Smooth muscle cell (in vitro differentiated cells): ENCODE measurements around the gene UNC5C. TPM values are rescaled to one million over a fixed set of nuclear protein-coding genes. Genes with fewer than 3 reads are reported as not detected.

Source experiments
- DNase-seq: peaks from one replicate; lab custom pipeline; 2025; ENCODE audit not compliant: unreplicated experiment; lab: John Stamatoyannopoulos, UW
- H2AFZ ChIP-seq: fragments of 200-600 bp; sonication (generic); 2 replicates; pipeline ENCODE4 v1.6.0; 2016; ENCODE audit warnings: antibody characterized with exemption, low read depth, mild to moderate bottlenecking
- H3F3A ChIP-seq: fragments of 200-600 bp; sonication (generic); 2 replicates; pipeline ENCODE4 v1.6.0; 2017; ENCODE audit warnings: antibody characterized with exemption, low read depth
- H3K27ac ChIP-seq: fragments of 200-600 bp; sonication (generic); 2 replicates; pipeline ENCODE4 v1.5.1; 2016; ENCODE audit warnings: low read depth, mild to moderate bottlenecking
- H3K27me3 ChIP-seq: fragments of 200-600 bp; sonication (generic); 2 replicates; pipeline ENCODE4 v1.6.1; 2016; ENCODE audit warnings: low read depth, mild to moderate bottlenecking
- H3K36me3 ChIP-seq: fragments of 200-600 bp; sonication (generic); 2 replicates; pipeline ENCODE4 v1.5.1; 2016; ENCODE audit warnings: low read depth
- H3K4me1 ChIP-seq: fragments of 200-600 bp; sonication (generic); 2 replicates; pipeline ENCODE4 v1.5.1; 2016; ENCODE audit warnings: low read depth
- H3K4me2 ChIP-seq: fragments of 200-600 bp; sonication (generic); 2 replicates; pipeline ENCODE4 v1.6.0; 2016; ENCODE audit warnings: mild to moderate bottlenecking
- H3K4me3 ChIP-seq: fragments of 200-600 bp; sonication (generic); 2 replicates; pipeline ENCODE4 v1.5.1; 2016; ENCODE audit warnings: mild to moderate bottlenecking
- H3K79me2 ChIP-seq: fragments of 200-600 bp; sonication (generic); 2 replicates; pipeline ENCODE4 v1.6.0; 2016; ENCODE audit warnings: low read depth, mild to moderate bottlenecking
- H3K9ac ChIP-seq: fragments of 200-600 bp; sonication (generic); 2 replicates; pipeline ENCODE4 v1.6.0; 2016; ENCODE audit warnings: low read depth
- H3K9me3 ChIP-seq: fragments of 200-600 bp; sonication (generic); replicated peaks from 2 replicates; pipeline ENCODE4 v1.5.1; 2016; ENCODE audit warnings: low read depth
- H4K20me1 ChIP-seq: fragments of 200-600 bp; sonication (generic); 2 replicates; pipeline ENCODE4 v1.6.0; 2016; ENCODE audit warnings: low read depth
- CTCF ChIP-seq: fragments of 200-600 bp; sonication (generic); IDR thresholded peaks from 2 replicates; pipeline ENCODE4 v1.5.1; 2017; ENCODE audit warnings: borderline replicate concordance, mild to moderate bottlenecking, antibody characterized with exemption; ENCODE audit not compliant: insufficient read depth, poor library complexity, severe bottlenecking
- WGBS: methylation state at CpG from one replicate; pipeline ENCODE4 v1.1.7; 2016; ENCODE audit warnings: low lambda C conversion rate; 5-methylcytosine and 5-hydroxymethylcytosine counted together
- polyA plus RNA-seq: library from polyadenylated mRNA; unstranded; fragments of >200 nt; fragmentation: Nextera tagmentation; extraction: Ambion mirVana; gene quantifications from 2 replicates; pipeline ENCODE4 v1.2.1, GENCODE V29; 2016
- total RNA-seq: library from RNA; depleted of rRNA; stranded (reverse); fragments of >200 nt; gene quantifications from 2 replicates; pipeline ENCODE4 v1.2.3, GENCODE V29; 2014

Gene UNC5C
- total and polyA plus RNA-seq, 2 experiments from 2014 or later: 2.0 to 15.6 TPM

GRCh38 chr4:95181996-95182306, 366.8 kb downstream of the UNC5C start:
- H3F3A ChIP-seq: no peaks in the 10 kb centered on the region
- no peaks in the 10 kb centered on the region for H4K20me1 ChIP-seq
- no peak for TF ChIP-seq CTCF
- 43% methylated on average over 2 of the region's 2 CpGs for WGBS
- H3K9me3 ChIP-seq: no peaks in the 10 kb centered on the region
- H3K4me2 ChIP-seq: no peak overlapping the region
- no peaks in the 10 kb centered on the region for H3K27me3 ChIP-seq
- no peak overlapping the region for H3K4me3 ChIP-seq
- no peak overlapping the region for H2AFZ ChIP-seq
- DNase-seq: no peak
- H3K36me3 ChIP-seq: no peaks in the 10 kb centered on the region
- no peaks in the 10 kb centered on the region for H3K79me2 ChIP-seq
- H3K9ac ChIP-seq: no peak overlapping the region
- H3K27ac ChIP-seq: no peak overlapping the region
- H3K4me1 ChIP-seq: peaks cover 20% of the 10 kb centered on the region

DNA sequence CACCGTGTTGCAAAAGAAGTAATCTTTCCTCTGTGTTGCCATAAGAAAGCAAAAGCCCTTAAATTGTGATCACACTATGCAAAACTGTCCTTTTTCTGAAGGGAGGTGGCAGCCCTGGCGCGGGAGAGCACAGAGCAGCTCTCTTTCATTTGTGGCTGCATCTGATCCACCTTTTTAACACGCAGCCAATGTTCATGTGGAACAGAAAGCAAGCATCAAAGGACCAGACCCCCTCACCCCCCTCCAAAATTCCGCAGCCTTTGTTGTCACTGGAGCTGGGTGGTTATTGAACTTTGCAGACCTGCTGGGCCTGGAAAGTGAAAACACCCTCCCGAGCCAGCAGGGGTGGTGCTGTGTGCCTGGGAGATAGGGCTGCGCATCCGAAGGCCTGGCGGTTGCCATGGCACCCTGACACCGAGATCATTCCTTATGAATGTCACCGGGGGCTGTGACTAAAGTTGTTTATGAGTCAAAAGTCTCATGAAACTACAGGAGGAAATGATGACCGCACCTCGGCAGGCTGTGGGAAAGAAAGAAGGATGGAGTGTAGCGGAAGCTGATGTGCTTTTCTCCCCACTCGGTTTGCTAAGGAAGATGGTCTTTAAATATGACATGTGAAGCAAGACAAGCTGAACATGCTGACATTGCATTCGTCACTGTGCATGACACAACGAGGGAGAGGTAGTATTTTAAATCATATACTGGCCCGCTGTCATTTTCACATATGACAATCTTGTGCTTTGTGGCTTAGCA, 367.4 kb downstream of the UNC5C start:
- no peak for TF ChIP-seq CTCF
- DNase-seq: no peak
- no peak overlapping the region for H2AFZ ChIP-seq

DNA sequence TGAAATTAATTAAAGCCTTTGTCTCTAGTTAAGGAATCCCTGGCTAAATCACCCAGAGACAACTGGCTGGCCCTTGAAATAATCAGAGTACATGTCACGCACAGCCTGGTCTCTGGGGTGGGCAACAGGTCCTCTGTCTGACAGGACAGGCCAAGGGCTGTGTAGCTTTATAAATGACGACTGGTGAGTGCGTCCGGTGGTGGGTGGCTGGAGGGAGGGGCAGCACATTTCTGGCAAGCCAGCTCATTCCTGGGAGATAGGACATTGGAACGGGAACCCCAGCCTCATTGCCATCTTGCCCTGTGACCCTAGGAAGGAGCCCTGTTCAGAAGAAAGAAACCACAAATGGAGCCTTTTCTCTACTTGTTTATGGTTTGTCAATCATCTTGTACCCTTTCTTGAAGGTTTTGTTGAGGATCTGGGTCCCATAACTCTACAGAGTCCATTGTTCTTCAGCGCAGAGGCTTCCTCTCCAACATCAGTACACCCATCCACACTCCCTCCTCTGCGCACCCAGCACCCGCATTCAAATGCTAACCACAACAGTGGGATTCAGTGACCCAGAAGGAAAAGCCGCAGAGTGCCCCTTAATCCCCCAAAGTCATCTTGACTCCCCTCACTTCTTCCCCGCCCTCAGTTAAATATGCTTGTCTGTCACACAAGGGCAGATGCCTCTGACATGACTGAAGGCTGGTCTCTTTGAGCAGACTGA, 368.1 kb downstream of the UNC5C start:
- H3K4me1 ChIP-seq: peaks cover 20% of the 10 kb centered on the region
- DNase-seq: no peak
- no peak overlapping the region for H3K27ac ChIP-seq
- no peaks in the 10 kb centered on the region for H3K36me3 ChIP-seq
- H2AFZ ChIP-seq: no peak overlapping the region
- H3K4me3 ChIP-seq: no peak overlapping the region
- TF ChIP-seq CTCF: no peak
- no peak overlapping the region for H3K4me2 ChIP-seq
- H4K20me1 ChIP-seq: no peaks in the 10 kb centered on the region
- 69% methylated on average over 10 of the region's 10 CpGs for WGBS
- no peak overlapping the region for H3K9ac ChIP-seq
- H3K79me2 ChIP-seq: no peaks in the 10 kb centered on the region
- H3K9me3 ChIP-seq: no peaks in the 10 kb centered on the region
- no peaks in the 10 kb centered on the region for H3F3A ChIP-seq
- no peaks in the 10 kb centered on the region for H3K27me3 ChIP-seq

More for the DNA sequence above, 367.4 kb downstream of the UNC5C start:
- 59% methylated on average over 18 of the region's 18 CpGs for WGBS
- no peaks in the 10 kb centered on the region for H3K9me3 ChIP-seq
- H3K36me3 ChIP-seq: no peaks in the 10 kb centered on the region
- H3F3A ChIP-seq: no peaks in the 10 kb centered on the region
- no peaks in the 10 kb centered on the region for H4K20me1 ChIP-seq
- no peak overlapping the region for H3K4me2 ChIP-seq
- H3K4me1 ChIP-seq: peaks cover 20% of the 10 kb centered on the region
- H3K27ac ChIP-seq: no peak overlapping the region
- H3K9ac ChIP-seq: no peak overlapping the region
- H3K27me3 ChIP-seq: no peaks in the 10 kb centered on the region
- no peak overlapping the region for H3K4me3 ChIP-seq
- H3K79me2 ChIP-seq: no peaks in the 10 kb centered on the region
